HG02623 (cell line): Measurements from ENCODE around the gene ABHD8.

Source experiments
- ATAC-seq: cut with Tn5 transposase; IDR thresholded peaks from one replicate; pipeline ENCODE4 v1.9.1; 2021; ENCODE audit warnings: moderate library complexity; ENCODE audit not compliant: unreplicated experiment

The ABHD8 gene

DNA sequence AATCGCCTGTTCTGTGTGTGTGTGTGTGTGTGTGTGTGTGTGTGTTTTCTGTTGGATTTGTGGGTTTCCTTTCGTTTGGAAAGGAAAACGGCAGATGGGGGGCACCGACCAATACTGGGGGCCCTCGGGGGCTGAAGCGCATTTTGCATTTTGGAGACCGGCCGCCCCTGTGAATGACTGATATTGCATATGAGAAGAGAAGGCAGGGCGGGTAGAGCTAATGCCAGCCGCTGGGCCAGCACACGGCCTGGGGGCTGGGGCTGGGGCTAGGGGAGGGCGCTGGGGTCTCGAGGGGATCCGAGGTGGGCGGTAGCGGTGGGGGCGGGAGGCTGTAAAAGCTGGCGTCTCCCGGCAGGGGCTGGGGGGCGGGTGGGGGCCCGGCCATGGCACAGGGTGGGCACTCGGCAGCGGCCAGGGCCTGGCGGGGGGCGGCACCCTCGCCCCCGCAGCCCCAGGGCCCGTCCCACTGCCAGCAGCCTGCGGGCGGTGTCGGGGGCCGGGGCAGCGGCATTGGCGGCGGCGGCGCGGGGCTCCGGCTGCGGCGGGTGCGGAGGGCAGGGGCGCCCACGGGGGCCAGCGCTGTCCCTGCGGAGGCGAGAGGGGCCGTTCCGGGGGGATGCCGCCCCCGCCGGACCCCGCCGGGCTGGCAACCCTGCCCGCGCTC is 20.2 kb upstream of the ABHD8 start:
- no peak for ATAC-seq

DNA sequence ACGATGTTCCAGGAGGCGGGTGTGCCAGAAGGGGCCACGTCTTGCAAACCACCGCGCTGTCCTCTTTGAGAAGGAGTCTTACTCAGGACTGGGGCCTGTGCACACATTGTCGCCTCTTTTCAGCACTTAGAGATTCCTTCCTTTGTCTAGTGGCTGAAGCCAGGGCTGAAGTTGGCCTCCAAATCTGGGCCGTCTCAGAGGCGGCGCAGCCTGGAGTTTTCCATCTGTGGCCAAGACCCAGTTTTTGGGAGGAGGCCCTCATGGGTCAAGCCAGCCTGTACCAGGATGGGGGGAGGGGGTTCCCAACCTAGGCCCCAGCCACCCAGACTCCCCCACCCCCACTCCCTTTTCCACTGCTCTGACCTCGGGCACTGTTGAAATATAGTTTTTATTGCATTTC is 19.6 kb upstream of the ABHD8 start:
- no peak for ATAC-seq

DNA sequence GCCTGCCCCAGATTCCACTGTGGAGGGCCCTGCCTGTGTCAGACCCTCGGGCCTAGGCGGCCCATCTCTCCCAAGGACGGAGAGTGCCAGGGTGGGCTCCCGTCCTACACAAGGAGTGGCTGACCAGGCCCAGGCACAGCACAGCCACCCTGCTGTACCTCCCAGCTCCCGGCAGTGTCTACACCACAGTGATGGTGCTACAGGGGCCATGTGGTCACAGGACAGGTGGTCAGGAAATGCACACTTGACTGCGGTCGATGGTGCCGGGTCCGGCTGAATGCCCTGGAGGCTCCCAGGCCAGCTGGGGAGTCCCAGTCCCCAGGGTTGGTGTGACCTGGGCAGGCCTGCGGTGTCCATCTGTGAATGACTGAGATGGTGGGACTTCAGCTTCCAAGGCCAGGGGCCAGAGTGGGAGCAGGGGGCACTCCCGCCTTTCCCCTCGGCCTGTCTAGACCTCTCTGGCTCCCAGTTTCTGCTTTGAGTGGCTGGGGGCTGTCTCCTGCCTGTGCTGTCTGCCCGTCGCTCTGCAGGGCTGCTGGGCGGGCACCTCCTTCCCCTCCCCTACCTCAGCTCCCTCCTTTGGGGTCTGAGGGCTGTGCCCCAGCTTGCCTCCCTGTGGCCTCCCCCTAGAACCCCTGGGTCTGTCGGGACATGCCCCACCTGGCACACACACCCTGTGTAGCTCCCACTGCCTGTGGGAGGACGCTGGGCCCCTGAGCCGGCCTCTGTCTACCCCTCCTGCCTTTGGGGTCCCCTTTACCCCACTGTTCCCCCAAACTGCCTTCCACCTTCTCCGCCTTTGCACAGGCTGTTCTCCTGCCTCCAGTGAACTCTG is 18.6 kb upstream of the ABHD8 start:
- no peak for ATAC-seq

DNA sequence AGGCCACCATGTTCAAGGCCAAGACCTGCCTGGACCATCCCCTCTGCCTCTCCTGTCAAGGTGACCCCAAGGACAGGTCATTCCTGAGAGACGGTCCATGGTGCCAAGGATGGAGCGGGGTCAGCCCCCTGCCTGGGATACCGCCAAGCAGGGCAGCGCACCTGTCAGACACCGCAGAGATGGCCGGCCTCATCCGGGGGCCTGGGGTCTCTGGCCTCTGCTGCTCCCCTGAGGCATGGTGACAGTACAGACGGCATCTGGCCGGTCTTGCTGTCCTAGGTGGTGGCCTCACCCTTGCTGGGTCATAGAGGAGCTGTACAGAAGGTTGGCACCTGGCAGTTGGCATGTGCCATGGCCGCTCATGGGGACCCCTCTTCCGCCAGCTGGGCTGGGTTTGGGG is 17.2 kb upstream of the ABHD8 start:
- no peak for ATAC-seq

DNA sequence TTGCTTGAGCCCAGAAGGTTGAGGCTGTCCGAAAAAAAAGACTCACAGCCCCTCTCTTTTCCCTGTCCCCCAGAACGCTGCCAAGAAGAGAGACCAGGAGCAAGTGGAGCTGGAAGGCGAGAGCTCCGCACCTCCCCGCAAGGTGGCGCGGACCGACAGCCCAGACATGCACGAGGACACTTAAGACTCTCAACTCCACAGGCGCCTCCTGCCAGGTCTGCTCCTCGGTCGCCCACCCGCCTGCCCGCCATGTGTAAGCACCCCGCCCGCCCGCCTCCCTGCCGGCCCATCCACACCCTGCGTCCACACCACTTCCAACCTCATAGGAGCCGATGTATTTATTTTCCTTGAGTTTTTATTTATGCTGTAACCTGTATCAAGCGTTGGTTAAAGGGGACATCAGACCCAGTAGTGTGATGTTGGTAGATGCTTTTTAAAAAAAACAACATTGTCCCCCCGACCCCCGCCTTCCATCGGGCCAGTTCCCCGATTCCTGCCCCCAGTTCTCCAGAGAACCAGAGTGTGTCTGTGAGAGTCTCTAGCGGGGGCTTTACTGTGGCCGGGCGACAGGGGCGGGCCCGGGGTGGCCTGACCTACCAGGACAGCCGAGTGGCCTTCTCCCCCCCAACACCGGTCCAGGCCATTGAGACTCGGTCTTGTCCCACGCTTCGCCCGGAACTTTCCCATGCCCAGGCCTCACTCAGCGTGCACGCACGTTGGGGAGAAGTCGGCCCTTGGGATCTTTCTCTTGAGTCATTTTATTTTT is 16.4 kb upstream of the ABHD8 start:
- no peak for ATAC-seq

DNA sequence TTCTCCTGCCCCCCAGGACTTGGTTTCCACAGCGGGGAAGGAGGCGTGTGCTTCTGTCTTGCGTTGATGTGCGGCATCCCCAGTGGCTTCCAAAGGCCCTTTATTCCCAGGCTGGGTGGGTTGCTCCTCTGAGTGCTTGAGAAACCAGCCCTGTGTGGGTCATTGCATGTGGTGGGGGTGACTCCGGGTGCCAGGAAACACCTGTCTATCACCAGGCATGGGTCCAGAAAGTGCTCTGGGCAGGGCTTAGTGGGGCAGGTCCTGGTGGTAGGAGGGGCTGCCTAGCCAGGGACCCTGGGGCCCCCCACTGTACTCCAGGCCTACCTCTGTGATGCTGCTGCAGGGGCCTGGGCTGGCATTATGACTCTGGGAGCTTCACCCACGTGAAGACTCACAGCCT is 15.7 kb upstream of the ABHD8 start:
- no peak for ATAC-seq

DNA sequence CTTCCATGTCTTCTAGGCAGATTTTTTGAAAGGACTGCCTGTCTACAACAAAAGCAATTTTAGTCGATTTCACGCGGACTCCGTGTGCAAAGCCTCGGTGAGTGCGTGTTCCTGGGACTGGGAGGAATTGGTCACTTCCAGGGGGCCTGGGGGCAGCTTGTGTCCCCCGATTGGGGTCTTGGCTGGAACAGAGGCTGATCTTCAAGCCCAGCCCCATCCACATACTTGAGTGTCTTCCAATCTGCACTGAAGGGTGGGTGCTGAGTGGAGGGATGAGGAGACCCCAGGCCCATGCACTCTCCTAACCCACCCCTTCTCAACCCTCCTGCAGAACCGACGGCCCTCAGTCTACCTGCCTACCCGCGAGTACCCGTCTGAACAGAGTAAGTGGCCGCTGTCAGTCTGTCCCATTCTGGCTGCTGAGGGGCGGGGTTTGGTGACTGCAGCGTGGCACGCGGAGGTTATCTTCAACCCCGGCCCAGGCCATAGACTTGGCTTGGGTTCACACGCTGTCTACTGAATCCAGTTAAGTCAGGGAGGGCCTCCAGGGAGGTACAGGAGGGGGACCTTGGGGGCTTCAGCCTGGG is 10.9 kb upstream of the ABHD8 start:
- no peak for ATAC-seq

- ATAC-seq: no peak
Measured at GRCh38 chr19:17312189-17313113, 9.2 kb upstream of the ABHD8 start.

GRCh38 chr19:17311455-17312188 is 8.4 kb upstream of the ABHD8 start:
- no peak for ATAC-seq

DNA sequence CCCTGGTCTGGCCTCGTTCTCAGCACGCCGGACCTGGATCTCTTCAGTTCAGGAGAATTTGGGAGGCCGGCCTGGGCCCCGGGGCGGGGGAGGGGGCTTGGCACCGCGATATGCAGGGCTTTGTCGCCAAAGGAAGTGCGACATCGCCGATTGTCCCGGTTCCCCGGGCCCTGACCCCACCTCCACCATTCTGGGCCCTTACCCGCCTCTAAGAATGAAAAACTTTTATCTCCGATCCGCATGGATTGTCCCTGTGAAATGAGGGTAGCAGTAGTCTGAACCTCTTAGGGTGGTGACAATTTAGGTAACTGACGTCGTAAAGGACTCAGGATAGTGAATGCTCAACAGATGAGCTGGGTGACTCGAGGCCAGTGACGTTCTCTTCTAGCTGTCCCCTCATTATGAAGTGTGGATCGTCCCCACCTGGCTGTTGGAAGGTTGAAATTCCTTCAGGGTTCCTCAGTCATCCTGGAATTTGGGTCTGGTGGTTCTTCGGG is 6.8 kb upstream of the ABHD8 start:
- ATAC-seq: no peak

- ATAC-seq: peak; percentile 68
Measured at GRCh38 chr19:17309198-17309964, 6.2 kb upstream of the ABHD8 start, which contains the start of gene DDA1. Gene DDA1, plus strand, starts transcription at chr19:17309563. Its CDS starts 92 bp downstream, at chr19:17309655.

DNA sequence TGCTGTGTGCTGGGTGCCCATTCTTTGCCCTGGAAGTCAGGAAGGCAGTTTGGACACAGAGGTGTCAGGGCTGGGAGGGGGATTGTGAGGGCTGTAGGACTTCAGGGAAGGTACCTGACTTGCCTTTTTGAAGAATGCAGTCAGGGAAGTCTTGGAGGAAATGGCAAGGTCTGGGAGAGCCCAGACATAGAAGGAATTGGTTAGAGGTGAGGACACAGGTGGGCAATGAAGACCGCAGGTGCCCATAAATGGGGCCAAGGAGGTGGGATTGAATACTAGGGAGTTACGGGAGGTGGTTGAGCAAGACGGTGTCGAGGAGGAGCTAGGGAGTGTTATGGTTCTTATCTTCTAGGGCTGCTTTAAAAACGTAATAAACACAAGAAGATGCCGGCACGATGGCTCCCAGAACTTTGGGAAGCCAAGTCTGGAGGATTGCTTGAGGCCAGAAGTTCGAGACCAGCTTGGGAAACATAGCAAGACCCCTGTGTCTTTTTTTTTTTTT is 4.7 kb upstream of the ABHD8 start:
- no peak for ATAC-seq

GRCh38 chr19:17306285-17306714 is 3.1 kb upstream of the ABHD8 start:
- no peak for ATAC-seq

- ATAC-seq: peak; percentile 63
Measured at GRCh38 chr19:17305517-17306284, 2.5 kb upstream of the ABHD8 start, which contains the start of gene MRPL34. Gene MRPL34, plus strand, starts transcription at chr19:17305872. Its CDS starts 21 bp downstream, at chr19:17305893.

DNA sequence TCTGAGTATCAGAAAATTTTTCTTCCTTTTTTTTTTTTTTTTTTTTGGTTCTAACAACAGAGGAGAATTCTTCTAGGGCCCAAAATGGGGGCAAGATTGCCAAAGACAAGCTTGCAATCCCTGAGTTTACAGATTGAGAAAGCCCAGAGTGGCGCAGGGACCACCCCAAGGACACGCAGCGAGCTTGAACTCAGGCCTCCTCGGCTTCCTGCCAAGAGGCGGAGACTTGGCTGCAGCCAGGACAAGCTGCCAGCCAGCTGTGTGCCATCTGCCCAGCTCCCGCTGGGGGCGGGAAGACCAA is 1.9 kb upstream of the ABHD8 start:
- ATAC-seq: no peak

DNA sequence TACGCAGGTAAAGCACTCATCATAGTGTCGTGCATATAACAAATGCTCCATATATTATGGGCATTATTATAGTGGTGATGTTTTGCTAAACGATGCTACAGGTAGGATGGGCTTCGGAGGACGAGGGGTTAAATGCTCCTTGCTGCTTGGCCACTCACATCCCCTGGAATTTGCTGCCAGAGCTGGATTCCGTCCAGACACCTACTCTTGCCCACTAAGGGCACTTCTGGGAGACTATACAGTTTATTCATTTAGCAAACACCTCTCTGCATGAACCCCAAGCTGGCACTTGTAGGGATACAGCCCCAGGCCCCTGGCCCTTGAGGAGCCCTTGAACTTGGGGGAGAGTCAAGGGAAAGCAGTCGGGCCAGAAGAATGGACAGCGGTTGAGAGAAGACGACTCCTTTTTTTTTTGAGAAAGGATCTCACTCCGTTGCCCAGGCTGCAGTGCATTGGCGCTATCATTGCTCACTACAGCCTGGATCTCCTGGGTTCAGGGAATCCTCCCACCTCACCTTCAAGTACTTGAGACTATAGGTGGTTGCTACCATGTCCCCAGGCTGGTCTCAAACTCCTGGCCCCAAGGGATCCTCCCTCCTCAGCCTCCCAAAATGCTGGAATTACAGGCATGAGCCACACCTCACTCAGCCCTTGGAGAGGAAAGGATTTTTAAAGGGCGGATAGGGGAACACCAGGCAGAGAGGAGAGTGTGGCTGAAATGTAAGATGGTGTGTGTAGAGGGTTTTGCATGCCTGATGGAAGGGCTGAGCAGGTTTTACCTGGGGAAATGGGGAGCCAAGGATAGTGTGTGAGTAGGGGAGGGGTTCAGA is 1.4 kb upstream of the ABHD8 start:
- ATAC-seq: no peak

DNA sequence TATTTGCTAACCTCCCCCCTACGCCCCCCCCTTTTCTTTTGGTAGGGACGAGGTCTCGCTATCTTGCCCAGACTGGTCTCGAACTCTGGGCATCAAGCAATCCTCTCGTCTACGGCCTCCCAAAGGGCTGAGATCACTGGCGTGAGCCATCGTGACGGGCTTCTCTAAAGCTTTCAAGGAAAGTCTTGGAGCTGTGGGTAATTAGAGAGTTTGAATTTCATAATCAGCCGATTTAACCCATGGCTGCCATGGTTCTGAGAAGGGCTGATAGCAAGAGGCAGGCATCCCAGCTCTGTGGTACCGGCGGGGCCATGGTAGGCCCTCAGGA is 679 bp upstream of the ABHD8 start:
- ATAC-seq: no peak
